Parathyroid adenoma (tissue), 2 donors: ENCODE measurements around the gene FN3KRP.

Source experiments
- H2AFZ ChIP-seq: fragments of 300-600 bp; sonication (generic); one replicate; pipeline ENCODE4 v1.7.0; 2017; ENCODE audit warnings: antibody characterized with exemption, mild to moderate bottlenecking
- H3K27ac ChIP-seq: fragments of 300-600 bp; sonication (generic); one replicate; pipeline ENCODE4 v1.7.0; 2017
- H3K27me3 ChIP-seq: fragments of 300-600 bp; sonication (generic); one replicate; pipeline ENCODE4 v1.7.0; 2017; ENCODE audit warnings: low read length; ENCODE audit not compliant: control insufficient read depth, insufficient read depth
- H3K36me3 ChIP-seq: fragments of 300-600 bp; sonication (generic); one replicate; pipeline ENCODE4 v1.7.0; 2017; ENCODE audit warnings: low read length; ENCODE audit not compliant: control insufficient read depth, insufficient read depth
- H3K4me1 ChIP-seq: fragments of 300-600 bp; sonication (generic); one replicate; pipeline ENCODE4 v1.7.0; 2017; ENCODE audit warnings: control low read depth
- H3K4me2 ChIP-seq: fragments of 300-600 bp; sonication (generic); one replicate; pipeline ENCODE4 v1.7.0; 2017; ENCODE audit warnings: low read length
- H3K4me3 ChIP-seq: fragments of 300-600 bp; sonication (generic); one replicate; pipeline ENCODE4 v1.7.0; 2017; ENCODE audit warnings: low read depth, low read length
- H3K79me2 ChIP-seq: fragments of 300-600 bp; sonication (generic); one replicate; pipeline ENCODE4 v1.7.0; 2017; ENCODE audit warnings: control low read depth
- H3K9ac ChIP-seq: fragments of 300-600 bp; sonication (generic); one replicate; pipeline ENCODE4 v1.7.0; 2017; ENCODE audit warnings: mild to moderate bottlenecking
- H3K9me3 ChIP-seq: fragments of 300-600 bp; sonication (generic); one replicate; pipeline ENCODE4 v1.7.0; 2017; ENCODE audit warnings: low read length; ENCODE audit not compliant: control insufficient read depth
- TF ChIP-seq, protein P1 (sequence below): fragments of 300-600 bp; sonication (generic); IDR thresholded peaks from one replicate; pipeline ENCODE4 v1.7.0; 2017; ENCODE audit warnings: antibody characterized with exemption, mild to moderate bottlenecking
- donor health status: primary hyperparathyroidism.

The FN3KRP gene

DNA sequence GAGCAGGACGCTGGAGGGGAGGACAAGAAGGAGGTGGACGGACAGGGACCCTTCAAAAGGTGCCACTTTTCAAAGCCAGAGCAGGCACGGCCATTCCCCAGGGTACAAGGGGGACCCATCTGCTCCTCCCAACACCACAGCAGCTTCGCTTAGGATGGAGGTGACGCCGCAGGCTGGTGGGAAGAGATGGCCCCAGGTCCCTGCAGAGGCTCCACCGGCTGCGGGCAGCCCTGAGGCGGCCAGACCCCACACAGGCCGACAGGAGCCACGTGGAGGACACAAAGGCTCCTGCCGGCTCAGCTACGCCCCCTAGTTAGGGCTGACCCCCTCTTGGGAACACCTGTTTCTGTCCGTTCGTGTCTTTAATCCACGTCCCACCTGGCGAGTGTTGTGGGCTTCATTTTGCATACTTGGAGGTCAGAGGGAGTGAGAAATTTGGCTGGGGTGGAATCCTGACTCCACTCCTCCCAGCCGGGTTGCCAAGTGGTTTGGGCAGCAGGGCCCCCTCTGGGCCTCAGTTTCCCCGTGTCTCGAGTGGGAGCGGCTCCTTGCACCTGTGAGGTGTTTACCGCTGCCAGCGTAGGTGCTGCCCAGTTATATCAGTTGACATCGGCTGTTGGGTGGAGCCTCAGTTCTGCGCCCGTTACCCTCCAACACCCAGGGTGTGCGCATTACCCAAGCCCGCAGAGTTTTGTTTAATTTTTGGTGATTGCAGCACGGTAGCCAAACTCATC is 5.8 kb upstream of the FN3KRP start:
- Histone ChIP-seq H3K9ac (no peak overlapping the region), H3K36me3 (no peaks in the 10 kb centered on the region), H3K4me3 (no peak overlapping the region), H2AFZ (no peak overlapping the region), H3K4me1 (no peaks in the 10 kb centered on the region), H3K9me3 (no peaks in the 10 kb centered on the region), H3K27ac (no peak overlapping the region), H3K27me3 (no peaks in the 10 kb centered on the region), H3K4me2 (no peak overlapping the region), H3K79me2 (no peaks in the 10 kb centered on the region)
- TF ChIP-seq, protein P1, sequence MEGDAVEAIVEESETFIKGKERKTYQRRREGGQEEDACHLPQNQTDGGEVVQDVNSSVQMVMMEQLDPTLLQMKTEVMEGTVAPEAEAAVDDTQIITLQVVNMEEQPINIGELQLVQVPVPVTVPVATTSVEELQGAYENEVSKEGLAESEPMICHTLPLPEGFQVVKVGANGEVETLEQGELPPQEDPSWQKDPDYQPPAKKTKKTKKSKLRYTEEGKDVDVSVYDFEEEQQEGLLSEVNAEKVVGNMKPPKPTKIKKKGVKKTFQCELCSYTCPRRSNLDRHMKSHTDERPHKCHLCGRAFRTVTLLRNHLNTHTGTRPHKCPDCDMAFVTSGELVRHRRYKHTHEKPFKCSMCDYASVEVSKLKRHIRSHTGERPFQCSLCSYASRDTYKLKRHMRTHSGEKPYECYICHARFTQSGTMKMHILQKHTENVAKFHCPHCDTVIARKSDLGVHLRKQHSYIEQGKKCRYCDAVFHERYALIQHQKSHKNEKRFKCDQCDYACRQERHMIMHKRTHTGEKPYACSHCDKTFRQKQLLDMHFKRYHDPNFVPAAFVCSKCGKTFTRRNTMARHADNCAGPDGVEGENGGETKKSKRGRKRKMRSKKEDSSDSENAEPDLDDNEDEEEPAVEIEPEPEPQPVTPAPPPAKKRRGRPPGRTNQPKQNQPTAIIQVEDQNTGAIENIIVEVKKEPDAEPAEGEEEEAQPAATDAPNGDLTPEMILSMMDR: no peak

DNA sequence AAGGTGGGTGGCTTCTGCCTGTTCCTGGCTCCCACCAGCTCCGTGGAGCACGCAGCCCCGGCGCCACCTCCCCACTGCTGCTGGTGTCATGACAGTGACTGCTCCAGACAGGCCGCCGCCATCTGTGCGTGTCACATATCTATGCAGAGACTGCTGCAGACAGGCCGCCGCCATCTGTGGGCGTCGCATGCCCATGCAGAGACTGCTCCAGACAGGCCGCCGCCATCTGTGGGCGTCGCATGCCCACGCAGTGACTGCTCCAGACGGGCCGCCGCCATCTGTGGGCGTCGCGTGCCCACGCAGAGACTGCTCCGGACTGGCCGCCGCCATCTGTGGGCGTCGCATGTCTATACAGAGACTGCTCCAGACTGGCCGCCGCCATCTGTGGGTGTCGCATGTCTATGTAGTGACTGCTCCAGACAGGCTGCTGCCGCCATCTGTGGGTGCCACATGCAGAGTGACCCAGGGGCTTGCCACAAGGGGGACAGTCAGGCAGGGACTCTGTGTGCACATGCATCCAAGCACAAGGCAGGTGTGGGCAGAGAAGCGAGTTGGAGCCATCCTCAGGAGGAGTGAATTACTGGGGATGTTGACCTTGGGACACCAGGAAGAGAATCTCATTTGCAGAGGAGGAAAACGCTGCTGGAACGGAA is 3.3 kb upstream of the FN3KRP start:
- TF ChIP-seq, protein P1: no peak
- Histone ChIP-seq H3K27ac (no peak overlapping the region), H3K4me2 (no peak overlapping the region), H3K4me1 (peaks cover 4% of the 10 kb centered on the region), H3K36me3 (no peaks in the 10 kb centered on the region), H3K9ac (no peak overlapping the region), H3K79me2 (no peaks in the 10 kb centered on the region), H3K4me3 (no peak overlapping the region), H2AFZ (no peak overlapping the region), H3K27me3 (no peaks in the 10 kb centered on the region), H3K9me3 (no peaks in the 10 kb centered on the region)

DNA sequence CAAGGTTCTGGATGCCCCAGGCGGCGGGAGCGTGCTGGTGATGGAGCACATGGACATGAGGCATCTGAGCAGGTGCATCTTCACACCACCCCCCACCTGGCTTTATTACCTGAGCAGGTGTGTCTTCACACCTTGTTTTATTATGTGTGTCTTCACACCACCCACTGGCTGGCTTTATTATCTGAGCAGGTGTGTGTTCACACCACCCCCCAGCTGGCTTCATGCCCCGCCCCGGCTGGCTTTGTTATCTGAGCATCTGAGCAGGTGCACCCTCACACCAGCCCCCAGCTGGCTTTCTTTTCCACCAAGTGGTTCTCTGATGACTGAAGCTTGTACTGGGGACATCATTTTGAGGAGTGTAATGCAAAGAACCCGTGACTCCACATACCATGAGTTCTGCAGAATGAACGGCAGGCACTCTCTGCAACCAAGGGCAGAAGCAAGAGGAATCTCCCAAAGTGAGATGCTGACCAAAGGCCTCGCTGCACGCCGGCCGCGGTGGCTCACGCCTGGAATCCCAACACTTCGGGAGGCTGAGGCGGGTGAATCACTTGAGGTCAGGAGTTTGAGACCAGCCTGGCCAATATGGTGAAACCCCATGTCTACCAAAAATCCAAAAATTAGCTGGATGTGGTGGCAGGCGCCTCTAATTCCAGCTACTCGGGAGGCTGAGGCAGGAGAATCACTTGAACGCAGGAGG is 2.6 kb downstream of the FN3KRP start:
- no peaks in the 10 kb centered on the region for H3K9me3 ChIP-seq
- H3K36me3 ChIP-seq: no peaks in the 10 kb centered on the region
- H3K4me3 ChIP-seq: no peak overlapping the region
- no peak overlapping the region for H3K27ac ChIP-seq
- H3K27me3 ChIP-seq: no peaks in the 10 kb centered on the region
- no peaks in the 10 kb centered on the region for H3K79me2 ChIP-seq
- peaks cover 4% of the 10 kb centered on the region for H3K4me1 ChIP-seq
- no peak overlapping the region for H3K4me2 ChIP-seq
- H3K9ac ChIP-seq: no peak overlapping the region
- TF ChIP-seq, protein P1: no peak
- H2AFZ ChIP-seq: no peak overlapping the region

DNA sequence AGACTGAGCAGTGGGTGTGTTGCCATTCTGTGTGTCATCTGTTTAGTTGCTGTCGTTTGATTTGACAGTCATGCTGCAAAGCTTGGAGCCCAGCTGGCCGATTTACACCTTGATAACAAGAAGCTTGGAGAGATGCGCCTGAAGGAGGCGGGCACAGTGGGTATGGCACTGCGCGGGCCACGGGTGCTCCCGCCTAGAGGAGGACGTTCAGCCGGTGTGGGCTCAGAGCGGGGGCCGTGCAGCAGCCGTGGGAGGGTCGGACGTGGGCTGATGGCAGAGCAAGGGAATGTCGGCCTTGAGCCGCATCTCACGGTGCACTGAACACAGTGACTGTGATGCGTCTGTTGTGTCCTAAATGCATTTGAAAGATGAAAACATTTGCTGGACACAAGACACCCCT is 3.7 kb downstream of the FN3KRP start:
- Histone ChIP-seq H3K36me3 (no peaks in the 10 kb centered on the region), H3K27ac (no peak overlapping the region), H3K4me2 (no peak overlapping the region), H3K4me3 (no peak overlapping the region), H3K79me2 (no peaks in the 10 kb centered on the region), H2AFZ (no peak overlapping the region), H3K9me3 (no peaks in the 10 kb centered on the region), H3K27me3 (no peaks in the 10 kb centered on the region), H3K4me1 (peaks cover 4% of the 10 kb centered on the region), H3K9ac (no peak overlapping the region)
- TF ChIP-seq, protein P1: no peak
